GM18517 (cell line): ENCODE measurements around the gene PRC1.
"Not testable (repeated sequence)": the region's sequence is repeated elsewhere in the genome, so short reads cannot be mapped to it uniquely, and the experiment has no call there.

Source experiments
- ATAC-seq: cut with Tn5 transposase; IDR thresholded peaks from one replicate; pipeline ENCODE4 v1.9.1; 2021; ENCODE audit warnings: mild to moderate bottlenecking, moderate library complexity; ENCODE audit not compliant: unreplicated experiment

PRC1 gene

GRCh38 chr15:90994417-90995311, at the start of gene PRC1:
TSS of gene PRC1 (minus strand) at chr15:90994535. CDS start at chr15:90994417, 118 bp downstream.
- ATAC-seq = peak; percentile 84

GRCh38 chr15:91043202-91043874, 49.0 kb upstream of the PRC1 start:
- ATAC-seq = no peak

GRCh38 chr15:91040856-91041255, 46.5 kb upstream of the PRC1 start:
- ATAC-seq = no peak

- ATAC-seq = no peak
Measured at GRCh38 chr15:91039996-91040395, 45.7 kb upstream of the PRC1 start.

- no peak for ATAC-seq
Measured at GRCh38 chr15:91032919-91033803, 38.8 kb upstream of the PRC1 start.

- no peak for ATAC-seq
Measured at GRCh38 chr15:91031796-91032195, 37.5 kb upstream of the PRC1 start.

GRCh38 chr15:91027677-91028076, 33.3 kb upstream of the PRC1 start:
- no peak for ATAC-seq

- ATAC-seq = no peak
Measured at GRCh38 chr15:91023720-91024119, 29.4 kb upstream of the PRC1 start.

- no peak for ATAC-seq
Measured at GRCh38 chr15:91022832-91023129, 28.4 kb upstream of the PRC1 start.

- ATAC-seq = peak; percentile 53
Measured at GRCh38 chr15:91022075-91022831, 27.9 kb upstream of the PRC1 start, which contains the start of gene VPS33B. TSS of gene VPS33B (minus strand) at chr15:91022594. CDS start at chr15:91022249, 345 bp downstream.

- no peak for ATAC-seq
Measured at GRCh38 chr15:91021516-91022074, 27.3 kb upstream of the PRC1 start.

- no peak for ATAC-seq
Measured at GRCh38 chr15:91018158-91018557, 23.8 kb upstream of the PRC1 start.

GRCh38 chr15:91017716-91018115, 23.4 kb upstream of the PRC1 start:
- no peak for ATAC-seq

GRCh38 chr15:91013701-91014100, 19.4 kb upstream of the PRC1 start:
- not testable (repeated sequence) for ATAC-seq

- ATAC-seq = no peak
Measured at GRCh38 chr15:91007266-91007665, 12.9 kb upstream of the PRC1 start.

GRCh38 chr15:91001209-91001608, 6.9 kb upstream of the PRC1 start:
- no peak for ATAC-seq

- ATAC-seq = no peak
Measured at GRCh38 chr15:90998737-90999136, 4.4 kb upstream of the PRC1 start.

GRCh38 chr15:90994059-90994416, 297 bp downstream of the PRC1 start:
- peak; percentile 16 for ATAC-seq

GRCh38 chr15:90991587-90992285, 2.6 kb downstream of the PRC1 start:
- no peak for ATAC-seq

- no peak for ATAC-seq
Measured at GRCh38 chr15:90990446-90990845, 3.9 kb downstream of the PRC1 start.
